ENCODE results near the gene MIA2. TPM values are rescaled to one million over a fixed set of nuclear protein-coding genes. Genes with fewer than 3 reads are reported as not detected.

MIA2 gene
- total and polyA plus RNA-seq, 3 donors from 2014 or later = 25.2 to 40.8 (median 32.3) TPM

DNA sequence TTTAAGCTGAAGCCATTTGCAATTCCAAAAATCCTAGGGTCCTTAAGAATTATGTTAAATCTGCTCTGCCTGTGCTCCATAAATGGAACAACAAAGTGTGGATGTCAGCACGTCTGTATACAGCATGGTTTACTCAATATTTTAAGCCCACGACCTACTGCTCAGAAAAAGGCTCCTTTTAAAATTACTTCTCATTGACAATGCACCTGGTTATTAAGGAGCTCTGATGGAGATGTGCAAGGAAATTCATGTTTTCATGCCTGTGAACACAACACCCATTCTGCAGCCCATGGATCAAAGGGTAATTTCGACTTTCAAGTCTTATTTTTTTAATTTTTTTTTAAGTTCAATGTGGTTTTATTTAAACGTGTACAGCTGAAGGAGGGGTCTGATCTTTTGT lies 150.5 kb downstream of the MIA2 start:
- H3K9me3 ChIP-seq = no peaks in the 10 kb centered on the region
- no peaks in the 10 kb centered on the region for H3K4me1 ChIP-seq
- no peaks in the 10 kb centered on the region for H3K36me3 ChIP-seq (ENCODE audit: low read depth, missing control alignments)
- H3K4me3 ChIP-seq = no peak overlapping the region
- intact Hi-C loops (cut with DNase I; ENCODE audit: low total_unique reads) = no loop called here
- no peaks in the 10 kb centered on the region for H3K27me3 ChIP-seq
- TF ChIP-seq, protein P1, sequence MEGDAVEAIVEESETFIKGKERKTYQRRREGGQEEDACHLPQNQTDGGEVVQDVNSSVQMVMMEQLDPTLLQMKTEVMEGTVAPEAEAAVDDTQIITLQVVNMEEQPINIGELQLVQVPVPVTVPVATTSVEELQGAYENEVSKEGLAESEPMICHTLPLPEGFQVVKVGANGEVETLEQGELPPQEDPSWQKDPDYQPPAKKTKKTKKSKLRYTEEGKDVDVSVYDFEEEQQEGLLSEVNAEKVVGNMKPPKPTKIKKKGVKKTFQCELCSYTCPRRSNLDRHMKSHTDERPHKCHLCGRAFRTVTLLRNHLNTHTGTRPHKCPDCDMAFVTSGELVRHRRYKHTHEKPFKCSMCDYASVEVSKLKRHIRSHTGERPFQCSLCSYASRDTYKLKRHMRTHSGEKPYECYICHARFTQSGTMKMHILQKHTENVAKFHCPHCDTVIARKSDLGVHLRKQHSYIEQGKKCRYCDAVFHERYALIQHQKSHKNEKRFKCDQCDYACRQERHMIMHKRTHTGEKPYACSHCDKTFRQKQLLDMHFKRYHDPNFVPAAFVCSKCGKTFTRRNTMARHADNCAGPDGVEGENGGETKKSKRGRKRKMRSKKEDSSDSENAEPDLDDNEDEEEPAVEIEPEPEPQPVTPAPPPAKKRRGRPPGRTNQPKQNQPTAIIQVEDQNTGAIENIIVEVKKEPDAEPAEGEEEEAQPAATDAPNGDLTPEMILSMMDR (IDR thresholded peaks at IDR 0.05) = no peak
- no peak for TF ChIP-seq POLR2A (IDR thresholded peaks at IDR 0.05)
- 82 to 88% methylated on average over 4 of the region's 4 CpGs for WGBS, 2 donors
- H3K27ac ChIP-seq = no peak overlapping the region
- no peak for DNase-seq

DNA sequence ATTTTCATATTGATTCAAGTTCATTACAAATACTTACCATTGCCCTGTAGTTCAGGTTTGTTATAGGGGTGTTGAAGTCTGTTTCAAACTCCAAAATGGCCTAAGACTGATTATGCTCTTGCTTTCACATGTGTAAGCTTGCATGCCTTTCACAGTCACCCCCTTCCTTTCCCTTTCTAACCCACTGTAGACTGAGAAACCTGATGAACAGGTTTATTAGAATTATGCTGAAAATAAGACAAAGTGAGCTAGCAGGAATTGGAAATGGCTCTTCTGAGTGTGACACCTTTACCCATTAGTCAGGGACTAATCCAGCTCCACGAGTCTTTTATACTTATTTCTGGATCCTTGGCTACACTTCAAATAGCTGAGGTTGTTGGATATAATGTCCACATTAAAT lies 159.6 kb downstream of the MIA2 start:
- WGBS, 2 donors = 36 to 69% methylated on average over 1 of the region's 1 CpG
- Histone ChIP-seq H3K4me3 (no peak overlapping the region), H3K9me3 (no peaks in the 10 kb centered on the region), H3K36me3 (ENCODE audit: low read depth, missing control alignments) (no peaks in the 10 kb centered on the region), H3K27ac (no peak overlapping the region), H3K27me3 (no peaks in the 10 kb centered on the region), H3K4me1 (no peaks in the 10 kb centered on the region)
- no peak for DNase-seq
- TF ChIP-seq POLR2A (IDR thresholded peaks at IDR 0.05) = no peak
- TF ChIP-seq, protein P1 (IDR thresholded peaks at IDR 0.05) = no peak
- intact Hi-C loops (cut with DNase I; ENCODE audit: low total_unique reads) = no loop called here

DNA sequence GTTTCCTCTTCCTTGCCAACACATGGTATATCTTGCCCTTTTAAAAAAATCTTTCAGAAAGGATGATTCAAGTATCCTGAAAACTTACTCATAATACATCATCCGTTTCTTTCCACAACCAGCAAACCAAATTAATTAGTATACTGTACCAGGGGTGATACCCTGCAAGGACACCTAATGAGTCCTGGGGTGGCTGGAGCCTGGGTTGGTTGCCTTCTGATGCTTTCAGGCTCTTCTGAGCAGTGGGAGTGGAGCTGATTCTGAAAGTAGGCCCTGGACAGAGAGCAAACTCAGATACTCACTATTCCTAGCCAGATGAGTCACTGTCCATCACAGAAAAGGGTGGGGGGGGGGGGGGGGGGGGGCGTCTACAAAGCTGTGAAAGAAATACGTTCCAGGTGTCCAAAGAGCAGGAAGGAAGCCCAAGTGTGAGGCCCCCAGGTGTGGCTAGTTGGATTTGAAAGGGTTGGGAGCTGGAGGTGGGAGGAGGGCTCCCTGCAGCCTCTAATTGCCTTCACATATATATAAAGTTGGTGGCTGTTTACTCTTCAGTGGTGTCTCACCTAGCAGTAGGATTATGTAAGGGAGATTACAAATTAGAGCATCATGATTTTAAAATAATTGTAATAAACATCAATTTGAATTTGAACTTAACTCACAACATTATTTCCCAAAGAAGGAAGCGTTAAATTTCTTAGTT lies 162.0 kb downstream of the MIA2 start:
- Histone ChIP-seq H3K4me1 (no peaks in the 10 kb centered on the region), H3K4me3 (no peak overlapping the region), H3K9me3 (no peaks in the 10 kb centered on the region), H3K27ac (no peak overlapping the region), H3K36me3 (ENCODE audit: low read depth, missing control alignments) (no peaks in the 10 kb centered on the region), H3K27me3 (no peaks in the 10 kb centered on the region)
- DNase-seq = no peak
- WGBS, 2 donors = 67 to 84% methylated on average over 4 of the region's 4 CpGs
- no peak for TF ChIP-seq POLR2A (IDR thresholded peaks at IDR 0.05)
- TF ChIP-seq, protein P1 (IDR thresholded peaks at IDR 0.05) = no peak
- intact Hi-C loops (cut with DNase I; ENCODE audit: low total_unique reads) = no loop called here

DNA sequence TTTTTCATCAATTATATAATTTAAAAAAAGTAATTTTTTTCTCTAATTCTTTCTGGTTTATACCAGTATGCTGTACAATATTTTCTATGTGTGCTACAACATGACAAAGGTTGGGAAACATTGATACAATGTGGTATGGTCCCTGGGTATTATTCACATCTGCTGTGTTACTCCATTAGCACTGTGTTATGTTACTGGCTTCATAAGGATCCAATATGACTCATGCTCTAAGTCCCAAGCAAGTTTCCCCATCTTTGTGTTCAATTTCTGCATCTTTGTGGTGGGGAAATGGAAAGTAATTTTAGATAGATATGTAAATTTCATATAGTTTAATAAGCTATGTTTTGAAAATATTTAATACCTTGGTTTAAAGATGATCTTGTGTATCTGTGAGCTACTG lies 162.7 kb downstream of the MIA2 start:
- DNase-seq = no peak
- Histone ChIP-seq H3K27me3 (no peaks in the 10 kb centered on the region), H3K9me3 (no peaks in the 10 kb centered on the region), H3K4me1 (no peaks in the 10 kb centered on the region), H3K4me3 (no peak overlapping the region), H3K27ac (no peak overlapping the region), H3K36me3 (ENCODE audit: low read depth, missing control alignments) (no peaks in the 10 kb centered on the region)
- TF ChIP-seq, protein P1 (IDR thresholded peaks at IDR 0.05) = no peak
- intact Hi-C loops (cut with DNase I; ENCODE audit: low total_unique reads) = no loop called here

DNA sequence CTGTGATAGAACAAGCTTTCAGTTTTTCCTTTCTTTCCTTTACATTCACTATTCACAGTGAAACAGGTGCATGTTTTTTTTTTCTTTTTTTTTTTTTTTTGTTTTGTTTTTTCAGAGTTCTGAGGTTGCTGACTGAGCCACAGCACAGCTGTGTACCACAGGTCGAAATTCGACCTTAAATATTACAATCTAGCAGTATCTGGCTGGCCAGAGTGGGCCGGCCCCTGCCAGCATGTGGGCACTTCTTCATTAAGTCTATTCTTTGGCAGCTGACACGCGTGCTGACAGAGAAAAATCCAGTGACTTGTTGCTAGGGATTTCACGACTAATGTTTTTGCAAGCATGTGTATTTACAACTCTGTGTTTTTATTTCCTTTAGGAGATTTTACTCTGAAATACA lies 164.7 kb downstream of the MIA2 start:
- Histone ChIP-seq H3K4me3 (no peak overlapping the region), H3K27me3 (no peaks in the 10 kb centered on the region), H3K9me3 (no peaks in the 10 kb centered on the region), H3K36me3 (ENCODE audit: low read depth, missing control alignments) (no peaks in the 10 kb centered on the region), H3K27ac (no peak overlapping the region), H3K4me1 (no peaks in the 10 kb centered on the region)
- no peak for TF ChIP-seq POLR2A (IDR thresholded peaks at IDR 0.05)
- TF ChIP-seq, protein P1 (IDR thresholded peaks at IDR 0.05) = no peak
- WGBS, 2 donors = 88 to 91% methylated on average over 6 of the region's 6 CpGs
- DNase-seq = no peak
- intact Hi-C loops (cut with DNase I; ENCODE audit: low total_unique reads) = no loop called here
